HepG2 (cell line): Measurements from ENCODE around the gene TUBB2B. TPM values are rescaled to one million over a fixed set of nuclear protein-coding genes. Genes with fewer than 3 reads are reported as not detected.

Experiments
- ATAC-seq: fragments of 200-7000 bp; cut with Tn5 transposase; 3 replicates; pipeline ENCODE4 v1.9.1; 2020; ENCODE audit warnings: mild to moderate bottlenecking, moderate library complexity
- BruUV-seq: library from RNA; stranded (reverse); fragments of 400-500 nt; replicated peaks from 2 replicates; lab custom pipeline; 2021; lab: Mats Ljungman, UMichigan
- CTCF ChIA-PET: fragments of 300-600 bp; formaldehyde crosslinking; extraction: SDS; loops from one replicate; lab custom pipeline; 2021; ENCODE audit warnings: low total read pairs, inconsistent platforms, low intra/inter-chr PET ratio; lab: Yijun Ruan, JAX
- POLR2A ChIA-PET: fragments of 350-600 bp; sonication (Branson Sonifier 250); formaldehyde crosslinking; loops from one replicate; lab custom pipeline; 2020; ENCODE audit warnings: antibody characterized with exemption, inconsistent platforms; lab: Yijun Ruan, JAX
- DNase-seq: peaks from one replicate; pipeline ENCODE4 v3.0.0-alpha.2; 2015; ENCODE audit warnings: low spot score
- FAIRE-seq: peaks from 3 replicates; lab custom pipeline; 2011; peaks lifted over from hg19 to GRCh38; lab: Jason Lieb, UNC
- H2AFZ ChIP-seq: one replicate; pipeline ENCODE4 v1.6.1; 2011; ENCODE audit warnings: low read length, inconsistent platforms
- H3K27ac ChIP-seq: fragments of 300-600 bp; 3 replicates; pipeline ENCODE4 v1.8.0; 2011; ENCODE audit warnings: mixed run types, mild to moderate bottlenecking, mixed read lengths, low read length, inconsistent platforms; ENCODE audit not compliant: insufficient read depth; ENCODE audit errors: extremely low read length
- H3K27me3 ChIP-seq, 2 experiments: fragments of 200-600 bp in 1 of 2; 2 replicates in 1 of 2; 3 replicates in 1 of 2; pipeline versions ENCODE4 v1.6.0 to v1.8.0; 2011; ENCODE audit warnings: low read length in 2 of 2, mild to moderate bottlenecking in 2 of 2, moderate library complexity in 2 of 2, inconsistent platforms in 1 of 2; ENCODE audit not compliant: insufficient read depth in 2 of 2, control insufficient read depth in 1 of 2
- H3K36me3 ChIP-seq, 2 experiments: fragments of 200-600 bp in 1 of 2; replicated peaks in 1 of 2; 2 replicates in 1 of 2; 3 replicates in 1 of 2; pipeline versions ENCODE4 v1.5.1 to v1.8.0; 2011; ENCODE audit warnings: low read length in 2 of 2, inconsistent platforms in 1 of 2; ENCODE audit not compliant: insufficient read depth in 2 of 2, control insufficient read depth in 1 of 2
- H3K4me1 ChIP-seq: 2 replicates; pipeline ENCODE4 v1.5.1; 2012; ENCODE audit warnings: low read length, inconsistent platforms; ENCODE audit not compliant: insufficient read depth
- H3K4me2 ChIP-seq: 2 replicates; pipeline ENCODE4 v1.6.0; 2011; ENCODE audit warnings: low read depth, low read length, inconsistent platforms
- H3K4me3 ChIP-seq, 3 experiments: fragments of 200-600 bp in 1 of 3; sonication (generic), shearing (Covaris generic) in 1 of 3; replicated peaks in 1 of 3; 2 replicates each; pipeline ENCODE4 v1.5.1; 2011 to 2016; ENCODE audit warnings: low read length in 3 of 3, inconsistent platforms in 2 of 3, low read depth in 2 of 3, mild to moderate bottlenecking in 2 of 3, control low read depth in 1 of 3, mixed read lengths in 1 of 3; ENCODE audit not compliant: insufficient read depth in 1 of 3
- H3K79me2 ChIP-seq: one replicate; pipeline ENCODE4 v1.6.1; 2011; ENCODE audit warnings: low read length, inconsistent platforms; ENCODE audit not compliant: insufficient read depth
- H3K9ac ChIP-seq: 2 replicates; pipeline ENCODE4 v1.6.0; 2011; ENCODE audit warnings: mild to moderate bottlenecking, low read depth, low read length, inconsistent platforms; ENCODE audit not compliant: insufficient read depth
- H3K9me3 ChIP-seq: 2 replicates; pipeline ENCODE4 v1.5.1; 2012; ENCODE audit warnings: mild to moderate bottlenecking, low read length
- H4K20me1 ChIP-seq: 2 replicates; pipeline ENCODE4 v1.6.0; 2011; ENCODE audit warnings: inconsistent platforms, mild to moderate bottlenecking, low read length, moderate library complexity; ENCODE audit not compliant: insufficient read depth
- EED ChIP-seq: sonication (generic); formaldehyde crosslinking; IDR thresholded peaks from 2 replicates; pipeline ENCODE4 v1.5.0; 2020; ENCODE audit warnings: mild to moderate bottlenecking, missing genetic modification reagents
- GLMP ChIP-seq: sonication (generic); formaldehyde crosslinking; IDR thresholded peaks from 2 replicates; pipeline ENCODE4 v1.9.0; 2021; ENCODE audit warnings: missing genetic modification reagents, mild to moderate bottlenecking, borderline replicate concordance
- KMT2B ChIP-seq: IDR thresholded peaks from 2 replicates; pipeline ENCODE4 v1.6.1; 2016; ENCODE audit warnings: missing genetic modification reagents, missing compliant biosample characterization
- NFYC ChIP-seq: IDR thresholded peaks from 2 replicates; pipeline ENCODE4 v1.6.1; 2016; ENCODE audit warnings: missing genetic modification reagents, missing compliant biosample characterization
- RNF219 ChIP-seq: sonication (generic); formaldehyde crosslinking; IDR thresholded peaks from 2 replicates; pipeline ENCODE4 v1.5.0; 2020; ENCODE audit warnings: mild to moderate bottlenecking, missing genetic modification reagents
- SNAPC4 ChIP-seq: sonication (generic); formaldehyde crosslinking; IDR thresholded peaks from 2 replicates; pipeline ENCODE4 v1.4.0; 2020; ENCODE audit warnings: mild to moderate bottlenecking, missing genetic modification reagents
- TRIM22 ChIP-seq: fragments of 450-650 bp; IDR thresholded peaks from 2 replicates; pipeline ENCODE4 v1.6.1; 2017
- ZEB1 ChIP-seq: IDR thresholded peaks from 2 replicates; pipeline ENCODE4 v1.6.1; 2012; ENCODE audit warnings: mild to moderate bottlenecking, low read depth, inconsistent platforms; ENCODE audit not compliant: insufficient replicate concordance
- ZNF205 ChIP-seq: IDR thresholded peaks from 2 replicates; pipeline ENCODE4 v1.6.1; 2018; ENCODE audit warnings: missing biosample characterization, missing genetic modification reagents
- ZNF256 ChIP-seq: sonication (generic); formaldehyde crosslinking; conservative IDR thresholded peaks from 2 replicates; pipeline ENCODE4 v1.4.0; 2020; ENCODE audit warnings: missing genetic modification reagents
- ZNF501 ChIP-seq: sonication (generic); formaldehyde crosslinking; IDR thresholded peaks from 2 replicates; pipeline ENCODE4 v1.5.1; 2020; ENCODE audit warnings: mild to moderate bottlenecking, moderate library complexity, missing genetic modification reagents
- ZNF670 ChIP-seq: sonication (generic); formaldehyde crosslinking; IDR thresholded peaks from 2 replicates; pipeline ENCODE4 v1.8.0; 2022; ENCODE audit warnings: mild to moderate bottlenecking, missing genetic modification reagents, borderline replicate concordance
- ZNF788 ChIP-seq: sonication (generic); formaldehyde crosslinking; IDR thresholded peaks from 2 replicates; pipeline ENCODE4 v1.5.0; 2020; ENCODE audit warnings: mild to moderate bottlenecking, missing genetic modification reagents, borderline replicate concordance
- WGBS: methylation state at CpG from one replicate; pipeline ENCODE4 v1.1.6; 2017; ENCODE audit warnings: low lambda C conversion rate; 5-methylcytosine and 5-hydroxymethylcytosine counted together
- in situ Hi-C: cut with HindIII; loops from 2 replicates; pipeline ENCODE4 v1.10.0; 2017; ENCODE audit warnings: low pct_unique_long_range_greater_than_20kb; ENCODE audit not compliant: extremely low pct_ligation_motif_present
- intact Hi-C: fragments of 100-400 bp; cut with micrococcal nuclease; formaldehyde crosslinking; loops from one replicate; pipeline ENCODE4 v1.10.0; 2022; ENCODE audit not compliant: unreplicated experiment
- polyA plus RNA-seq, 8 experiments: library from polyadenylated mRNA; depleted of rRNA in 3 of 8; stranded (reverse) in 7 of 8; unstranded in 1 of 8; fragments of >200 nt; fragmentation: Illumina TruSeq in 4 of 8; extraction: Trizol in 4 of 8; gene quantifications; 2 replicates each; pipeline versions ENCODE4 v1.2.1 to v1.2.3, GENCODE V29; 2011 to 2016; ENCODE audit warnings: low read depth in 4 of 8, missing spikeins in 1 of 8, mixed read lengths in 1 of 8; ENCODE audit not compliant: insufficient read depth in 1 of 8
- total RNA-seq, 5 experiments: library from RNA; depleted of rRNA; stranded (reverse); fragments of >200 nt; fragmentation: Illumina TruSeq; extraction: Trizol; gene quantifications; 2 replicates each; pipeline ENCODE4 v1.2.3, GENCODE V29; 2016; ENCODE audit warnings: low read depth in 1 of 5

The TUBB2B gene
- total and polyA plus RNA-seq, 2 of the 13 experiments (the other 11 are each of a cell fraction or from before 2014, with no cell fraction given): 10.3 to 23.6 TPM

- no peaks in the 10 kb centered on the region for H3K79me2 ChIP-seq
- no peak overlapping the region for H3K27ac ChIP-seq
- H4K20me1 ChIP-seq: peaks cover 6% of the 10 kb centered on the region; the same call in 1 of the 2 replicates
- ATAC-seq (peak; percentile 13), FAIRE-seq (no peak), DNase-seq (no peak)
- H3K4me3 ChIP-seq: peak overlapping the region; percentile 40 to 79 (median 60); a peak in 5 of 6 replicates
- H3K36me3 ChIP-seq: no peaks in the 10 kb centered on the region
- no peaks in the 10 kb centered on the region for H3K9me3 ChIP-seq
- 0% methylated on average over 1 of the region's 38 CpGs for WGBS
- no TSS peak for BruUV-seq
- POLR2A ChIA-PET: no interaction called here
- CTCF ChIA-PET: no interaction called here
- H3K4me2 ChIP-seq: peak overlapping the region; percentile 87
- intact Hi-C loops: no loop called here
- in situ Hi-C loops: no loop called here
- no peak overlapping the region for H2AFZ ChIP-seq
- no peak overlapping the region for H3K9ac ChIP-seq
- H3K4me1 ChIP-seq: peaks cover 55% of the 10 kb centered on the region
- peaks cover 27 to 73% of the 10 kb centered on the region in 2 experiments for H3K27me3 ChIP-seq
- TF ChIP-seq ZNF670 (CRISPR knock-in tag): no peak
- no peak for TF ChIP-seq GLMP (CRISPR knock-in tag)
- TF ChIP-seq ZNF205: no peak
- no peak for TF ChIP-seq TRIM22
- TF ChIP-seq SNAPC4 (CRISPR knock-in tag): no peak
- peak; percentile 25 for TF ChIP-seq ZEB1
- no peak for TF ChIP-seq EED
- TF ChIP-seq KMT2B (CRISPR knock-in tag): no peak
- TF ChIP-seq NFYC (CRISPR knock-in tag): 0 out of 2 replicates have a peak, but pooled peaks have one; percentile 8
- TF ChIP-seq RNF219 (CRISPR knock-in tag): no peak
- TF ChIP-seq ZNF256 (CRISPR knock-in tag): no peak
- TF ChIP-seq ZNF501: no peak
- TF ChIP-seq ZNF788: no peak
Measured at GRCh38 chr6:3228046-3228671, 706 bp upstream of the TUBB2B start.
